Central memory CD4-positive, alpha-beta T cell (primary cell): ENCODE data around the gene ANKRD65.
A peak's percentile ranks its signal among the peaks of the same experiment; 100 is the strongest.
"Not testable (repeated sequence)": the region's sequence is repeated elsewhere in the genome, so short reads cannot be mapped to it uniquely, and the experiment has no call there.

Experiments used
- DNase-seq: peaks from one replicate; pipeline ENCODE4 v3.0.0; 2022

The ANKRD65 gene

GRCh38 chr1:1415751-1416150, 5.3 kb downstream of the ANKRD65 start:
- DNase-seq = no peak

GRCh38 chr1:1412311-1412902, 8.7 kb downstream of the ANKRD65 start:
- DNase-seq = not testable (repeated sequence)

DNA sequence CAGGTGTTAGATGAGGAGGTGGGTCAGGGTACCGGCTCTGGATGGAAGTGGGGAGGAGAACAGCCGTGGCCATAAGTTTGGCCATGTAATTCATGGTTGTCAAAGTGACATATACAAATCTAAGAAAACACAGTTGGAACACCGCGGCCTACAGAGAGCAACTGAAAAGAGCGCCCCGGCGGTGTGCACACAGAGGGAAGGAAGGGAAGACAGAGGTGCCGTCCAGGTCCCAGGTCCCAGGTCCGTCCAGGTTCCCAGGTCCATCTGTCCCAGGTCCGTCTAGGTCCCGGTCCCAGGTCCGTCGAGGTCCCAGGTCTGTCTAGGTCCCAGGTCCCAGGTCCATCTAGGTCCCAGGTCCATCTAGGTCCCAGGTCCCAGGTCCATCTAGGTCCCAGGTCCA, 9.4 kb downstream of the ANKRD65 start:
- no peak for DNase-seq

- DNase-seq = not testable (repeated sequence)
Measured at GRCh38 chr1:1410238-1410637, 10.8 kb downstream of the ANKRD65 start.

DNA sequence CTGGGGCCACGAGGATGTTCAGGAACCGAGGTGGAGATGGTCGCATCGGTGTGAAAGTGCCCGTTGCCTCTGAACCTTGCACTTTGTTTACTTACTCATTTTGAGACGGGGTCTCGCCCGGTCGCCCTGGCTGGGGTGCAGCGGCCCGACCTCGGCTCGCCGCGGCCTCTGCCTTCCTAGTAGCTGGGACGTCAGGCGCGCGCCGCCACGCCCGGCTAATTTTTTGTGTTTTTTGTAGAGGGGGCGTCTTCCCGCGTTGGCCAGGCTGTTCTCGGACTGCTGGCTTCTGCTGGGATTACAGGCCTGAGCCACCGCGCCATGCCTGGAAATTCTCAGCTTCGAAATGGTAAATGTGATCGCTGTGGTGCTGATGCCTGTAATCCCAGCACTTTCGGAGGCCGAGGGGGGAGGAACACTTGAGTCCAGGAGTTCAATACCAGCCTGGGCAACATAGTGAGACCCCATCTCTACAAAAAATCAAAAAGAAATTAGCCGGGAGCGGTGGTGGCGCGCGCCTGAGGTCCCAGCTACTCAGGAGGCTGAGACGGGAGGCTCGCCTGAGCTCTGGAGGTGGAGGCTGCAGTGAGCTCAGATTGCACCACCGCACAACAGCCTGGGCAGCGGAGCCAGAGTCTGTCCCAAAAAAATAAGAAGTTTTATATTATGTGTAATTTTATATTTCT, 13.3 kb downstream of the ANKRD65 start:
- DNase-seq = no peak

DNA sequence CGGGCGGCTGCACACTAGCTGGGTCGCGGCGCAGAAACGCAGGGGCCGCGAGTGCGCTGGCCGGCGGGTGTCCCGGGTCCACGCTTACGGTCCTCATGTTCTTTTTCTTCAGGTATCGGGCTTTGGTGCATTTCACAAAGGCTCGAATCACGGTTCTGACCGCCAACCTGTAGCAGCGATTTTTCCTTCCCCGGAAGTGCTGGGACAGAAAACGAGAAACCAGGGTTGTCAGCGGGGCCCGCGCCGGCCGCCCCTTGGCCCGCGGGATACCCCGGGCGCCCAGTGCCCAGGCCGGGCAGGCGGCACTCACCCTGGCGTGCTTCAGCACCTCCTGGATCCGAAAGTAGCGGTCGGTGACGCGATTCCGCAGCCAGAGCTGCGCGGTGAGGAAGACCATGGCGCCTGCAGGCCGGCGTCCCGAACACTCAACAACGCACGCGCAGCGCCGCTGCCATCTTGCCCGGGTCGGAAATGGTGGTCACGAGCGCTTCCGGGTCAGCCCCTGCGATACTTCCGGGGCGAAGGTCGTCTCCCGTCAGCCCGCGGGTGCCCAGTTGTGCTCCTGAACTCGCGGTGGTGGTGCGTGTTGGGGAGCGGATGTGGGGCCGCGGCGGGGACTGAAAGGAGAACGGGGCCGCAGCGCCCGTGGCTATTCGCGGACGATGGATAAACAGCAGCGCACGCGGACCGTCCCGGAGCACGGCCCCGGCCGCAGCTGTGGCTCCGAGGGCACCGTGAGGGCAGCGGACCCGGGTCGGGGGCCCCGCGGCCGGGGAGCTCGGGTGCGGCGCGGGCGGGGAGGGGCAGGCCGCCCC, 14.0 kb downstream of the ANKRD65 start, which contains the start of gene MRPL20:
Gene MRPL20, minus strand, starts transcription at position 473 of the 815 bp plus-strand sequence. Its CDS starts 76 bp downstream, at position 397.
- peak; percentile 95 for DNase-seq

DNA sequence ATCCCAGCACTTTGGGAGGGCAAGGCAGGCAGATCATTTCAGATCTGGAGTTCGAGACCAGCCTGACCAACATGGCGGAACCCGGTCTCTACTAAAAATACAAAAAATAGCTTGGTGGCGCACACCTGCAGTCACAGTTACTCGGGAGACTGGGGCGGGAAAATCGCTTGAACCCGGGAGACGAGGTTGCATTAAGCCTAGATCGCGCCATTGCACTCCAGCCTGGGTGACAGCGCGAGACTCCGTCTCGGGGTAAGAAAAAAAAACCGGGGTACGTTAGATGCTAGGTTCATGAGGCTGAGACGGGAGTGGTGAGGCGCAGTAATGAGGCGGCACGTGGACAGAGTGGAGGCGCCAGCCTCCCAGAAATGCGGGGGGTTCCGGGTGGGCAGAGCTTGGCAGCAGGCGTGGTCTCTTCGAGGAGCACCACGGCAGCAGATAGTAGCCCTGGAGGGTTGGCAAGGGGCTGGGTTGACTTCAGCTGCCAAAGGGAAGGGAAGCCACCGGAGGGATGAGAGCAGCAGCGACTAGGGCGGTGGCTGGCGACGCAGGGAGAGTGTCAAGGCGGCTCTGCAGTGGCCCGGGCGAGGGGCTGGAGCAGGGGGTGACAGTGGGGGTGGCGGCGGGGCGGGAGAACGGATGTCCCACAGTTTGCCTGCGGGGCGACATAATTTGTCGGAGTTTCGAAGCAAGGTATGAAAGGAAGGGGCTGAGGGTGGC, 14.8 kb downstream of the ANKRD65 start:
- no peak for DNase-seq

DNA sequence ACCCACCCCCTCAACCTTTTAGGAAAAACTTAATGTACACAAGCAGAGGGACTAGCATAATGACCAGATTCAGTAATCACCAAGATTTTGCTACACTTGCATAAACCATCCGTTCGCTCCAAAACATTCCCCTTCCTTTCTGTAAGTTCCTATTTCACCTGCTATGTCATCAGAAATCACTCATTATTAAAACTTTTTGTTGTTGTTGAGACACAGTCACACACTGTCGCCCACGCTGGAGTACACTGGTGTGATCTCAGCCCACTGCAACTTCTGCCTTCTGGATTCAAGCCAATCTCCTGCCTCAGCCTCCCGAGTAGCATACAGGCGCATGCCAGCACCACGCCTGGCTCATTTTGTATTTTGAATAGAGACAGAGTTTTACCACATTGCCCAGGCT, 17.4 kb downstream of the ANKRD65 start:
- DNase-seq = no peak

DNA sequence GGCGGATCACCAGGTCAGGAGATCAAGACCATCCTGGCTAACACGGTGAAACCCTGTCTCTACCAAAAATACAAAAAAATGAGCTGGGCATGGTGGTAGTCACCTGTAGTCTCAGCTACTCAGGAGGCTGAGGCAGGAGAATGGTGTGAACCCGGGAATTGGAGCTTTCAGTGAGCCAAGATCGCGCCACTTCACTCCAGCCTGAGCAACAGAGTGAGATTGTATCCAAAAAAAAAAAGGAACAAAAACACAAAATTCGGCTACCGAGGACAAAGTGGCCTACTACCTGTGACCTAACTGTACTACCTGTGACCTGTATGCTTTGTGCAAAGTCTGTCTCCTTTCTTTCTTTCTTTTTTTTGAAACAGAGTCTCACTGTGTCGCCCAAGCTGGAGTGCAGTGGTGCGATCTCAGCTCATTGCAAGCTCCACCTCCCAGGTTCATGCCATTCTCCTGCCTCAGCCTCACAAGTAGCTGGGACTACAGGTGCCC, 18.1 kb downstream of the ANKRD65 start:
- not testable (repeated sequence) for DNase-seq

DNA sequence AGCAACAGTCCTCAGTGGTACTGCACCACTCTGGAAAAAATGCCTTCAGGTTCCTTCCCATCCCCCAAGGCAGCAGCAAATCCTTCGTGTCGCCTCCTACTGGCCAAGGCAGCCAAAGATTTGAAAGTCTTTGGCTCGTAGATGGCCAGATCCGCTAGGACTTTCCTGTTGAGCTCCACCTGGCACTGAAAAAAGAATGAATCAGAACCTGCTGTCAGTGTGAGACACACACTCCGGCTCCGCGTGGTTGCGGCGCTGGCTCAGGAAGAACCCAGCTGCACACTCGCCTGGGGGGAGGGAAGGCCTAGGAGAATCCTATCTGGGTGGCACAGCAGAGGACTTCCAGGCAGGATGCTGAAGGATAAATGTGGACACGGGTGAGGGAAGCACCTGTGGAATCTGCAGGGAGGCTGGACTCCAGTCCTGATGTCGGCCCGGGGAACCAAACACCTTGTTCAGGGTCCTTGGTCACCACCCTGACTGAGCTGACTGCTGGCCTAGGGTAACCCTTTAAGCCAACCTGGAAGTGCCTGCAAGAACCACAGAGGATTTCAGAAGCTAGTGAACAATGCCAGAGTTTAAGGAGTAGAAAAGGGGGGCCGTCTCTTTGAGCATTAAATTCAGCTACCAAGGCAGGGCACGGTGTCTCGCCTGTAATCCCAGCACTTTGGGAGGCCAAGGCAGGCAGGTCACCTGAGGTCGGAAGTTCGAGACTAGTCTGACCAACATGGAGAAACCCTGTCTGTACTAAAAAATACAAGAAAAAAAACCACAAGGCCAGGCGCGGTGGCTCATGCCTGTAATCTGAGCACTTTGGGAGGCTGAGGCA, 18.8 kb downstream of the ANKRD65 start:
- peak; percentile 28 for DNase-seq

DNA sequence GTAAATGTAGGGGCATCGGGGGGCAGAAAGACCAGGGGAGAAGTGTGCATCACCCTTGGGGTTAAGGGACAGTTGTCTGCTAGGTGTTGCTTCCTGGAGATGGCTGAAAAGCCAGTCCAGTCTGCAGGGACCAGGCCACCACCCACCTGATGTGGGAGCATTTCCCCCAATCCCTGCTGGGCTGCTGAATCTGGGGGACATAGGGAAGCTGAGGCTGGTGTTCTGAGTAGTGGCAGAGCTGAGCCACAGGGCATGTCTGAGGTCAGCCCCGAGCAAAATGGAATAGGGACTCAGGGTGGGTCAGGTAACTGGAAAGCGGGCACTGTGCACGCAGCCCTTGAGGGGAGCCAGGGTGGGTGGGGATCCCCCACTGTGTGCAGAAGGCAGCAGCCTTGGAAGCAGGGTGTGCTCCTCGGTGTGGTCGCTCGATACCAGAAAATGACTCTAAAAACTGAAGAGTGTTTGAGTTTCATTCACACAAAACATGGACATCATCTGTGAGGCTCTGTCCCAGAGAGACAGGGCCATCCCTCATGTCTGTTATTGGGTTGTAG, 19.5 kb downstream of the ANKRD65 start:
- no peak for DNase-seq

GRCh38 chr1:1400576-1401456, 20.3 kb downstream of the ANKRD65 start:
- DNase-seq = no peak

DNA sequence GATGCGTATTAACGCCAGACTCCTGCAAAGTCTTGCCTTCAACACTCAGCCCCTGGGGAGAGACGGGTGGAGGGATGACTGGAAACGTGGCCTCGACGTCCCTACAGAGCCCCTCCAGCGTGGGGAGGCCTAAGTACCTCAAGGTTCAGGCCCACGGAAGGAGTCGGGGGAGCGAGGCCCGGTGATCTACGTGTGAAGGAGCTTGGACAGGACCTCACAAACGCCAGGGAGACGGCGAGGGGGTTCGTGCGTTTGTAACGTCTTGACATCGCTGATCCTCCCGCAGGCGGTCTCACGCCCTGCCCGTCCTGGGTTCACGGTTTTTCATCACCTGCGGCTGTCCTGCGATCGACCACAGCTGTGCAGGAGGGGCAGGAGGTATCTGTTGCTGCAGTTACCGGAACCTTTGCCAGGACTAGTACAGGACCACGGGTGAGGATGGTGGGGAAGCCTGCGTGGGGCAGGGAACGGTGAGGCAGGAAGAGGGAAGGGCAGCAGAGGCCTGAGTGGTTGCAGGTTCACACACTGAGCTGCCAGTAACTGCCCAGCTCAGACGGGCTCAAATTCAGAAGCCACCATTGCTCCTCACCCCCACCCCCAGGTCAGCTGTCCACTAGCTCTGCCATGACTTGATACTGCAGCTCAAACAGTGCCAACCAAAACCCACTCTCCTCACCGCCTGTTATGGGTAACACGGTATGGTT, 21.1 kb downstream of the ANKRD65 start:
- no peak for DNase-seq

DNA sequence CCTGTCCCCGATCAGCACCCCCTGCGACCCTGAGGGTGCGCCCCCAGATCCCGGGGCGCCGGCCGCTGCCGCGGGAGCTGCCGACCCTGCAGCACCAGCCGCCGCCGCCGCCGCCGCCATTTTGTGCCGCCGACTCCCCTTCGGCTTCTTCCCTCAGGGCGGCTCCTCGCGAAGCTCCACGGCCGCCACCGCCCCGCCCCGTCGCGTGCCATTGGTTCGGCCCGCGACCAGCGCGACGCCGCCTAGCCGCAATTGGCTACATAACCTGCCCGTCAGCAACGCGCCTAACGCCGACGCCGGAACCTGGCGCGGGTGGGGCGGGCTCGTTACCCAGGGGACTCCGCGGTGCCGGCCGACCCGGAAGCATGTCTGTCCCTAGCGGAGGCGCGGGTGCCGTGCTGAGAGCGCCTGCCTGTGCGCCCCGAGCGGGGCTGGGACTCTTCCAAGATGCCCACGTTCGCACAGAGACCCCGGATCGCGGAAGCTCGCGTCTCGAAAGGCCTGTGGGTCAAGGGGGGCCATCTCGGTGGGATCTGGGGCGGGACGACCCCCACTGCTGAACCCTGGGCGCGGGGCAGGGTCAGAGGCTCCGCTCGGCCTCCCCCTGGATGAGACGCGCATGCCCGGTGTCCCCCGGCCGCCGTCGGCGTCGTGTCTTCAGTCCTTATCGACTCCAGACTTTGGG, 21.7 kb downstream of the ANKRD65 start, which contains the start of gene CCNL2:
Gene CCNL2, minus strand, starts transcription at position 149 of the 685 bp plus-strand sequence. Its CDS starts 29 bp downstream, at position 120.
- peak; percentile 99 for DNase-seq

GRCh38 chr1:1398677-1399186, 22.3 kb downstream of the ANKRD65 start:
- DNase-seq = no peak

GRCh38 chr1:1397839-1398523, 23.1 kb downstream of the ANKRD65 start:
- no peak for DNase-seq

- no peak for DNase-seq
Measured at GRCh38 chr1:1395166-1395565, 25.9 kb downstream of the ANKRD65 start.

- no peak for DNase-seq
Measured at GRCh38 chr1:1394116-1394515, 27.0 kb downstream of the ANKRD65 start.
